Activated B cell treated with CpG ODN at 0.5 μM for 24 hours (primary cell): ENCODE measurements around the gene HOXD9. TPM values are rescaled to one million over a fixed set of nuclear protein-coding genes. Genes with fewer than 3 reads are reported as not detected.
A peak's percentile ranks its signal among the peaks of the same experiment; 100 is the strongest.

ENCODE experiments used
- ATAC-seq: fragments of 200-7000 bp; cut with Tn5 transposase; one replicate; pipeline ENCODE4 v1.10.0; 2021; ENCODE audit warnings: low read depth, mild to moderate bottlenecking, moderate library complexity
- CTCF ChIA-PET: fragments of 350-600 bp; sonication (Branson Sonifier 250); formaldehyde crosslinking; loops from one replicate; lab custom pipeline; 2021; ENCODE audit warnings: antibody characterized with exemption; lab: Charles Lee
- POLR2A ChIA-PET: fragments of 350-600 bp; sonication (Branson Sonifier 250); formaldehyde crosslinking; loops from one replicate; lab custom pipeline; 2021; ENCODE audit warnings: antibody characterized with exemption; lab: Charles Lee
- DNase-seq: peaks from one replicate; pipeline ENCODE4 v3.0.0; 2022
- H3K27ac Mint-ChIP-seq: one replicate; pipeline ENCODE4 v1.8.0; 2020; ENCODE audit warnings: mixed read lengths
- H3K27me3 Mint-ChIP-seq: one replicate; pipeline ENCODE4 v1.8.0; 2021; ENCODE audit warnings: mixed read lengths
- H3K36me3 Mint-ChIP-seq: one replicate; pipeline ENCODE4 v1.8.0; 2021; ENCODE audit warnings: low read depth, mixed read lengths
- H3K4me1 Mint-ChIP-seq: one replicate; pipeline ENCODE4 v1.8.0; 2021; ENCODE audit warnings: mixed read lengths
- H3K4me3 Mint-ChIP-seq: one replicate; pipeline ENCODE4 v1.8.0; 2020; ENCODE audit warnings: mild to moderate bottlenecking, mixed read lengths
- H3K9me3 Mint-ChIP-seq: one replicate; pipeline ENCODE4 v1.8.0; 2020; ENCODE audit warnings: mixed read lengths
- intact Hi-C: fragments of 100-400 bp; cut with micrococcal nuclease; formaldehyde crosslinking; loops from one replicate; pipeline ENCODE4 v1.15.1; 2024
- total RNA-seq: library from RNA; stranded (reverse); gene quantifications from 2 replicates; pipeline ENCODE4 v1.2.3, GENCODE V29; 2022
- TF ChIP-seq, protein P1 (sequence below): fragments of 200-600 bp; IDR thresholded peaks from one replicate; pipeline ENCODE4 v1.8.0; 2022; ENCODE audit warnings: antibody characterized with exemption, mild to moderate bottlenecking

The HOXD9 gene
- total RNA-seq, 1 donor from 2014 or later: not detected

DNA sequence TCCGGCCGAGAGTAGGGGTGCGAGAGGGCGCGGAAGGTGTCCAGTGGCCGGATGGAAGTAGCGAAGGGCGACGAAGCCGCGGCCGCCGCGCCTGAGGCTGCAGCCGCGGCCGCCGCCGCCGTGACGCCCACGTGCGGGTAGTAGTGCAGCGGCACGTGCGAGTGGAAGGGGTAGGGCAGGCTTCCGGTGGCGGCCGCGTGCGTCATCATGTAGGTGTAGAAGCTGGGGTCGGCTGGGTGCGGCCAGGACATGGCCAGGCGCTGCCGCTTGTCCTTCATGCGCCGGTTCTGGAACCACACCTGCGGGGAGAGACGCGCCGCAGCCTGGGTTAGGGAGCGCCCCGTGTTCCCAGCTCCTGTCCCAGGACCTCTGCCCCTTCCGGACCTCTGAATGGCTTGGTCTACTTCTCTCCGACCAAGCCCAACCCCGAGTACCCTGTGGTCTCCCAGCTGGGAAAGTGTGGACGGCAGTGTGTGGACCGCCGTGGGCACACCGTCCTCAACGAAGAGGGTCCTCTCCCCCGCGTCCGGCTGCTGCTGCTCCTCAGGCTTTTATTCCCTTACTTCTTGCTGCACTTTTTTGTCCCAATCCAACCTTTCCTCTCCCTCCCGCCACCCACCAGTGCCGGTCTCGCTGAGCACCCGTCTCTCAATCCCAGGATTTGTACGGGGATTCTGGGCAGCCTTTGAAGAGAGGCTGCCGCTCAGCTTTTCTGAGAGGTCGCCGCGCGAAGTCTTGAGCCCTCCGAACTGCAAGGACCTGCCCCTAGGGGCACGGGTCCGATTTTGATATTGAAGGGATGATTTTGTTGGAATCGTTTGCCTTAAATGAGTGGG, 41.8 kb upstream of the HOXD9 start:
- peaks cover 7% of the 10 kb centered on the region for H3K4me1 Mint-ChIP-seq
- CTCF ChIA-PET: no interaction called here
- peaks cover 2% of the 10 kb centered on the region for H3K9me3 Mint-ChIP-seq
- DNase-seq: no peak
- H3K27ac Mint-ChIP-seq: peak overlapping the region; percentile 46
- TF ChIP-seq, protein P1, sequence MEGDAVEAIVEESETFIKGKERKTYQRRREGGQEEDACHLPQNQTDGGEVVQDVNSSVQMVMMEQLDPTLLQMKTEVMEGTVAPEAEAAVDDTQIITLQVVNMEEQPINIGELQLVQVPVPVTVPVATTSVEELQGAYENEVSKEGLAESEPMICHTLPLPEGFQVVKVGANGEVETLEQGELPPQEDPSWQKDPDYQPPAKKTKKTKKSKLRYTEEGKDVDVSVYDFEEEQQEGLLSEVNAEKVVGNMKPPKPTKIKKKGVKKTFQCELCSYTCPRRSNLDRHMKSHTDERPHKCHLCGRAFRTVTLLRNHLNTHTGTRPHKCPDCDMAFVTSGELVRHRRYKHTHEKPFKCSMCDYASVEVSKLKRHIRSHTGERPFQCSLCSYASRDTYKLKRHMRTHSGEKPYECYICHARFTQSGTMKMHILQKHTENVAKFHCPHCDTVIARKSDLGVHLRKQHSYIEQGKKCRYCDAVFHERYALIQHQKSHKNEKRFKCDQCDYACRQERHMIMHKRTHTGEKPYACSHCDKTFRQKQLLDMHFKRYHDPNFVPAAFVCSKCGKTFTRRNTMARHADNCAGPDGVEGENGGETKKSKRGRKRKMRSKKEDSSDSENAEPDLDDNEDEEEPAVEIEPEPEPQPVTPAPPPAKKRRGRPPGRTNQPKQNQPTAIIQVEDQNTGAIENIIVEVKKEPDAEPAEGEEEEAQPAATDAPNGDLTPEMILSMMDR: no peak
- POLR2A ChIA-PET: no interaction called here
- intact Hi-C loops: no loop called here
- ATAC-seq: no peak
- peak overlapping the region; percentile 7 for H3K4me3 Mint-ChIP-seq
- H3K27me3 Mint-ChIP-seq: peaks cover 64% of the 10 kb centered on the region
- peaks cover 5% of the 10 kb centered on the region for H3K36me3 Mint-ChIP-seq

DNA sequence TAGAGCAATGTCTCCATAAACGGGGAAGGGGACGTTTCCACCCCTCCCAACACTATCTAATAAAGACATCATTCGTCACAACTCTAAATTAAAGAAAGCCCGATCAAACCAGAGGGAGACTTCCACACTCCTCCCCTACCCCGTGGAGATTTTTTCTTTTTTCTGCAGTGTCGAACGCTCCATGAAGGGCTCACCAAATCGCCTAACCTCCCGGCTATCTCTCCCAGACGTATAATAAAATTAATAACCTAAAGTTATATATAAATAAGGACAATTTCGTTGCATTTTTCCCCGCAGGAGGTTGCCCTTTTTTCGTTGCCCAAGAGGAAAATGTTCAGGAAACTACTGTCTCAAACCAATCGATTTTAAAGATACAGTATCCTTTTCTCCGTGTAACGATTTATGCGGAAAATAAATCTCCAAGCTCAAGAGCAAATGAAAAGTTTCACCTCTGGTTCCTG, 41.1 kb upstream of the HOXD9 start:
- ATAC-seq (no peak), DNase-seq (no peak)
- H3K36me3 Mint-ChIP-seq: peaks cover 5% of the 10 kb centered on the region
- H3K9me3 Mint-ChIP-seq: peaks cover 2% of the 10 kb centered on the region
- TF ChIP-seq, protein P1: no peak
- POLR2A ChIA-PET: no interaction called here
- CTCF ChIA-PET: interaction anchor here (1.1 kb wide), 1 partner anchor 46 kb away, joined by 3 read pairs; no protein-coding TSS in a partner anchor
- H3K4me3 Mint-ChIP-seq: no peak overlapping the region
- peaks cover 7% of the 10 kb centered on the region for H3K4me1 Mint-ChIP-seq
- intact Hi-C loops: no loop called here
- H3K27me3 Mint-ChIP-seq: peaks cover 62% of the 10 kb centered on the region
- H3K27ac Mint-ChIP-seq: peak overlapping the region; percentile 46

DNA sequence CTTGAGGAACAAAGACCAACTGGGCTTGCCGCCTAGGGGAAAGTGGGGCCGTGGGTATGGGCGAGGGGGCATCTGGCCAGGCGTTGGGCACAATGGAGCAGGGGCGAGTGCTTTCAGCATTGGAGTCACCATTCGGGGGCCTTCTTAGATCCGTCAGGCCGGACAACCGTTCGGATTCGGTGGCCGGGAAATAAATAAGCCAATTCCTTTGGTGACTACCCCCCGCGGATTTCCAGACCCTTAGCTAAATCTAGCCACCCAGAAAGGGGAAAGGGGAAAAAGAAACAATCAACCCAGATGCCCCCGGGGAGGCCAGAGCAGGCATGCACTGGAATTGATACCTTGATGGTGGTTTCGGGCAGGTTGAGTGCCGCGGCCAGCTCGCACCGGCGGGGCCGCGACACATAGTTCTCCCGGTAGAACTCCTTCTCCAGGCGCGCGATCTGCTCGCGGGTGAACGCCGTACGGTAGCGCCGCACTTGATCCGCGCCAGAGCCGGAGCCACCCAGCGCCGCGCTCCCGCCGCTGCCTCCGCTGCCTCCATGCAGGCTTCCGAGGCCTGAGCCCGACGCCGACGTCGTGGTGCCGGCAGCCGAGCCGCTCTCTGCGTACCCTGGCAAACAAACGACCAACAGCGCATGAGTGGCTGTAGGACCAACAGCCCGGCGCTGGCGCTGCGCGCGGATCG, 40.5 kb upstream of the HOXD9 start:
- ChIA-PET CTCF (interaction anchor here (1.1 kb wide), 1 partner anchor 45 kb away, joined by 3 read pairs; no protein-coding TSS in a partner anchor), POLR2A (no interaction called here)
- no peak overlapping the region for H3K4me3 Mint-ChIP-seq
- intact Hi-C loops: no loop called here
- peaks cover 64% of the 10 kb centered on the region for H3K27me3 Mint-ChIP-seq
- peaks cover 3% of the 10 kb centered on the region for H3K9me3 Mint-ChIP-seq
- peak; percentile 15 for DNase-seq
- no peak overlapping the region for H3K27ac Mint-ChIP-seq
- no peak for ATAC-seq
- H3K36me3 Mint-ChIP-seq: peaks cover 5% of the 10 kb centered on the region
- peaks cover 7% of the 10 kb centered on the region for H3K4me1 Mint-ChIP-seq
- TF ChIP-seq, protein P1: no peak

DNA sequence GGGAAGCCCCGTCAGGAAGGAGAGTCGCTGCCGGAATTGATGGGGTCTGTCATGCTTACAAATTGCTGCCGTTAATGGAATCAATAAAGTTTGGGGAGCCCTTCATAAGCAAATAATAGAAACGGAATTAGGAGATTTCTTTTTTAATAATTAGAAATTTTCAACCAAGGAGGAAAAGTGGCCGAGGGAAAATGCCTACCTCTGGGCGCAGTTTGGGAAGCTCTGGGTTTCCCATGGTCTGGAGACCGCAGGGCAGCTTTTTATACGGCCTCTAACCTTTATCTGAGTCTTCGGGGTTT, 40.0 kb upstream of the HOXD9 start:
- ChIA-PET CTCF (interaction anchor here (1.1 kb wide), 1 partner anchor 45 kb away, joined by 3 read pairs; no protein-coding TSS in a partner anchor), POLR2A (no interaction called here)
- ATAC-seq (no peak), DNase-seq (no peak)
- intact Hi-C loops: no loop called here
- Mint-ChIP-seq H3K27ac (no peak overlapping the region), H3K36me3 (peaks cover 5% of the 10 kb centered on the region), H3K4me3 (no peak overlapping the region), H3K27me3 (peaks cover 68% of the 10 kb centered on the region), H3K4me1 (peaks cover 7% of the 10 kb centered on the region), H3K9me3 (peaks cover 4% of the 10 kb centered on the region)
- TF ChIP-seq, protein P1: no peak
